Esophagus squamous epithelium (tissue), 5 donors: ENCODE data around the gene PPARA. TPM values are rescaled to one million over a fixed set of nuclear protein-coding genes. Genes with fewer than 3 reads are reported as not detected.

Source experiments
- DNase-seq: peaks from one replicate; lab custom pipeline; 2025; lab: John Stamatoyannopoulos, UW
- H3K27ac ChIP-seq, 4 donors: fragments of 200-600 bp; sonication (generic); one replicate each; pipeline ENCODE4 v1.5.1; 2016 to 2019; ENCODE audit warnings: mild to moderate bottlenecking in 1 of 4
- H3K27me3 ChIP-seq, 4 donors: fragments of 200-600 bp; sonication (generic); 1 replicate in 3 of 4; 2 replicates in 1 of 4; pipeline versions ENCODE4 v1.5.1 to v1.6.0; 2017 to 2021; ENCODE audit warnings: antibody characterized with exemption in 1 of 4
- H3K36me3 ChIP-seq, 3 donors: fragments of 200-600 bp; sonication (generic); one replicate each; pipeline ENCODE4 v1.5.1; 2016 to 2019
- H3K4me1 ChIP-seq, 3 donors: fragments of 200-600 bp; sonication (generic); one replicate each; pipeline ENCODE4 v1.5.1; 2017 to 2019
- H3K4me3 ChIP-seq, 4 donors: fragments of 200-600 bp; sonication (generic); 1 replicate in 3 of 4; 2 replicates in 1 of 4; pipeline ENCODE4 v1.5.1; 2016 to 2019; ENCODE audit warnings: mild to moderate bottlenecking in 2 of 4, moderate library complexity in 1 of 4
- H3K9me3 ChIP-seq, 3 donors: fragments of 200-600 bp; sonication (generic); one replicate each; pipeline ENCODE4 v1.5.1; 2016 to 2019
- CTCF ChIP-seq, 6 experiments: fragments of 450-650 bp in 4 of 6; fragments of 200-600 bp in 2 of 6; sonication (generic) in 2 of 6; IDR thresholded peaks; one replicate each; pipeline ENCODE4 v1.5.1; 2016 to 2019; ENCODE audit warnings: antibody characterized with exemption in 6 of 6, mild to moderate bottlenecking in 4 of 6, moderate library complexity in 4 of 6
- POLR2A ChIP-seq, 4 donors: fragments of 450-650 bp; IDR thresholded peaks; one replicate each; pipeline ENCODE4 v1.6.1; 2017; ENCODE audit warnings: antibody characterized with exemption in 4 of 4, mild to moderate bottlenecking in 4 of 4, moderate library complexity in 3 of 4
- WGBS, 2 donors: methylation state at CpG; one replicate each; pipeline ENCODE4 v1.1.5; 2018; 5-methylcytosine and 5-hydroxymethylcytosine counted together
- intact Hi-C: fragments of 100-400 bp; cut with DNase I; formaldehyde crosslinking; loops from one replicate; pipeline ENCODE4 v1.15.0; 2022
- total RNA-seq, 4 donors: library from RNA; depleted of rRNA; stranded (reverse); fragments of >200 nt; gene quantifications; one replicate each; pipeline ENCODE4 v1.1.0, GENCODE V29; 2016
- donor health status: DM: yes; HTN: yes; CAD: no.

The PPARA gene
- total RNA-seq, 4 donors from 2014 or later: 7.7 to 18.5 (median 10.1) TPM

- Histone ChIP-seq H3K4me3 (no peak overlapping the region), H3K27ac (no peak overlapping the region), H3K36me3 (peaks cover 8 to 95% (median 37%) of the 10 kb centered on the region in 3 donors), H3K27me3 (no peaks in the 10 kb centered on the region), H3K4me1 (no peaks in the 10 kb centered on the region), H3K9me3 (no peaks in the 10 kb centered on the region)
- no peak for DNase-seq
- TF ChIP-seq POLR2A (IDR thresholded peaks at IDR 0.05) (no peak), CTCF (IDR thresholded peaks at IDR 0.05) (no peak)
- intact Hi-C loops: no loop called here
- 65 to 73% methylated on average over 7 to 10 of the region's 10 CpGs for WGBS, 2 donors
These were observed 69.3 kb downstream of the PPARA start for GRCh38 chr22:46219636-46220035.

- Histone ChIP-seq H3K4me3 (no peak overlapping the region), H3K27me3 (no peaks in the 10 kb centered on the region), H3K36me3 (peaks cover 8 to 95% (median 32%) of the 10 kb centered on the region in 3 donors), H3K9me3 (no peaks in the 10 kb centered on the region), H3K27ac (no peak overlapping the region), H3K4me1 (no peaks in the 10 kb centered on the region)
- intact Hi-C loops: no loop called here
- TF ChIP-seq POLR2A (IDR thresholded peaks at IDR 0.05) (no peak), CTCF (IDR thresholded peaks at IDR 0.05) (no peak)
- no peak for DNase-seq
- 78 to 83% methylated on average over 5 of the region's 5 CpGs for WGBS, 2 donors
These were observed 70.6 kb downstream of the PPARA start for GRCh38 chr22:46220921-46221320.

- DNase-seq: no peak
- Histone ChIP-seq H3K27ac (no peak overlapping the region), H3K4me1 (no peaks in the 10 kb centered on the region), H3K4me3 (no peak overlapping the region), H3K9me3 (no peaks in the 10 kb centered on the region), H3K27me3 (no peaks in the 10 kb centered on the region), H3K36me3 (peaks cover 5 to 73% (median 10%) of the 10 kb centered on the region in 3 donors)
- intact Hi-C loops: no loop called here
- TF ChIP-seq CTCF (IDR thresholded peaks at IDR 0.05) (no peak), POLR2A (IDR thresholded peaks at IDR 0.05) (no peak)
- WGBS, 2 donors: 90 to 91% methylated on average over 6 to 15 of the region's 23 CpGs
These were observed 73.9 kb downstream of the PPARA start for GRCh38 chr22:46224044-46224897.

GRCh38 chr22:46224898-46225290 is 74.6 kb downstream of the PPARA start:
- 71 to 87% methylated on average over 8 to 10 of the region's 10 CpGs for WGBS, 2 donors

More at GRCh38 chr22:46224898-46225290, 74.6 kb downstream of the PPARA start:
- Histone ChIP-seq H3K27me3 (no peaks in the 10 kb centered on the region), H3K4me3 (no peak overlapping the region), H3K9me3 (no peaks in the 10 kb centered on the region), H3K27ac (no peak overlapping the region), H3K4me1 (no peaks in the 10 kb centered on the region), H3K36me3 (peaks cover 5 to 67% (median 8%) of the 10 kb centered on the region in 3 donors)
- intact Hi-C loops: no loop called here
- DNase-seq: no peak
- TF ChIP-seq CTCF (IDR thresholded peaks at IDR 0.05): no peak
- TF ChIP-seq POLR2A (IDR thresholded peaks at IDR 0.05): no peak
